Spleen (tissue), 7 donors: ENCODE measurements around the gene SETBP1.

ENCODE experiments used
- POLR2A ChIP-seq, 3 donors: fragments of 450-650 bp; IDR thresholded peaks; one replicate each; pipeline ENCODE4 v1.5.1; 2017; ENCODE audit warnings: antibody characterized with exemption in 3 of 3, mild to moderate bottlenecking in 1 of 3
- POLR2AphosphoS5 ChIP-seq, 3 donors: sonication (generic); formaldehyde crosslinking; IDR thresholded peaks; one replicate each; pipeline ENCODE4 v1.5.1; 2017; ENCODE audit warnings: antibody characterized with exemption in 3 of 3
- TF ChIP-seq, protein P1 (sequence below), 11 experiments: fragments of 200-600 bp in 7 of 11; fragments of 450-650 bp in 4 of 11; sonication (generic) in 4 of 11; IDR thresholded peaks in 8 of 11; conservative IDR thresholded peaks in 3 of 11; 1 replicate in 7 of 11; 2 replicates in 4 of 11; pipeline versions ENCODE4 v1.4.0 to v1.8.0; 2016 to 2021; ENCODE audit warnings: antibody characterized with exemption in 11 of 11, inconsistent platforms in 4 of 11, mild to moderate bottlenecking in 1 of 11
- donor health status: DM: no; HTN: no; CAD: no; lungs with moderate emphysema.
- donor health status: DM: no; HTN: no; CAD: no.
- donor health status: DM: no; HTN: no; CAD: no.

- TF ChIP-seq, protein P1, sequence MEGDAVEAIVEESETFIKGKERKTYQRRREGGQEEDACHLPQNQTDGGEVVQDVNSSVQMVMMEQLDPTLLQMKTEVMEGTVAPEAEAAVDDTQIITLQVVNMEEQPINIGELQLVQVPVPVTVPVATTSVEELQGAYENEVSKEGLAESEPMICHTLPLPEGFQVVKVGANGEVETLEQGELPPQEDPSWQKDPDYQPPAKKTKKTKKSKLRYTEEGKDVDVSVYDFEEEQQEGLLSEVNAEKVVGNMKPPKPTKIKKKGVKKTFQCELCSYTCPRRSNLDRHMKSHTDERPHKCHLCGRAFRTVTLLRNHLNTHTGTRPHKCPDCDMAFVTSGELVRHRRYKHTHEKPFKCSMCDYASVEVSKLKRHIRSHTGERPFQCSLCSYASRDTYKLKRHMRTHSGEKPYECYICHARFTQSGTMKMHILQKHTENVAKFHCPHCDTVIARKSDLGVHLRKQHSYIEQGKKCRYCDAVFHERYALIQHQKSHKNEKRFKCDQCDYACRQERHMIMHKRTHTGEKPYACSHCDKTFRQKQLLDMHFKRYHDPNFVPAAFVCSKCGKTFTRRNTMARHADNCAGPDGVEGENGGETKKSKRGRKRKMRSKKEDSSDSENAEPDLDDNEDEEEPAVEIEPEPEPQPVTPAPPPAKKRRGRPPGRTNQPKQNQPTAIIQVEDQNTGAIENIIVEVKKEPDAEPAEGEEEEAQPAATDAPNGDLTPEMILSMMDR (IDR thresholded peaks at IDR 0.05 in 8 of 11, conservative IDR thresholded peaks at IDR 0.05 in 3 of 11), result no peak
- TF ChIP-seq POLR2AphosphoS5 (IDR thresholded peaks at IDR 0.05) (no peak), POLR2A (IDR thresholded peaks at IDR 0.05) (no peak)
Measured at GRCh38 chr18:44783371-44783770, 102.7 kb downstream of the SETBP1 start.
